ENCODE data around the gene ARSJ. TPM values are rescaled to one million over a fixed set of nuclear protein-coding genes. Genes with fewer than 3 reads are reported as not detected.

ARSJ gene
- total RNA-seq, 1 donor from 2014 or later, result 8.4 TPM

DNA sequence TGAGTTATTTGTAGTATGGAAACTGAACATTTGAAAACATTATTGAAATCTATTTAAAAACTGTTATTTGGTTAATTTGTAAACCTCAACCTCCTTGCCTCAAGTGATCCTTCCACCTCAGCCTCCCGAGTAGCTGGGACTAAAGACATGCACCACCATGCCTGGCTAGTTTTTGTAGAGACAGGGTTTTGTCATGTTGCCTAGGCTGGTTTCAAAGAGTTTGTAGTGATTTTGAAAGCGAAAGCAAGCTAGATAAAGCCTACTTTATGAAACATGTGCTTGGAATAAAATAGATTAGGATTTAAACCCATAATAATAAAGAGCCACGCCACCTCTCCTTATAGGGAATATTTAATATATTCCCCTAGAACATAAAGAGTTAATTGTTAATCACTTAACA lies 23.5 kb downstream of the ARSJ start:
- intact Hi-C loops (cut with DNase I), result loop anchor here (10.0 kb wide), 1 partner anchor 109 kb away; no protein-coding TSS in a partner anchor
- ATAC-seq, result no peak
- Histone ChIP-seq H3K27me3 (ENCODE audit: low read depth) (no peaks in the 10 kb centered on the region), H3K27ac (no peak overlapping the region), H3K4me3 (no peak overlapping the region), H3K9me3 (no peaks in the 10 kb centered on the region), H3K36me3 (no peaks in the 10 kb centered on the region), H3K4me1 (no peaks in the 10 kb centered on the region)
- TF ChIP-seq, protein P1, sequence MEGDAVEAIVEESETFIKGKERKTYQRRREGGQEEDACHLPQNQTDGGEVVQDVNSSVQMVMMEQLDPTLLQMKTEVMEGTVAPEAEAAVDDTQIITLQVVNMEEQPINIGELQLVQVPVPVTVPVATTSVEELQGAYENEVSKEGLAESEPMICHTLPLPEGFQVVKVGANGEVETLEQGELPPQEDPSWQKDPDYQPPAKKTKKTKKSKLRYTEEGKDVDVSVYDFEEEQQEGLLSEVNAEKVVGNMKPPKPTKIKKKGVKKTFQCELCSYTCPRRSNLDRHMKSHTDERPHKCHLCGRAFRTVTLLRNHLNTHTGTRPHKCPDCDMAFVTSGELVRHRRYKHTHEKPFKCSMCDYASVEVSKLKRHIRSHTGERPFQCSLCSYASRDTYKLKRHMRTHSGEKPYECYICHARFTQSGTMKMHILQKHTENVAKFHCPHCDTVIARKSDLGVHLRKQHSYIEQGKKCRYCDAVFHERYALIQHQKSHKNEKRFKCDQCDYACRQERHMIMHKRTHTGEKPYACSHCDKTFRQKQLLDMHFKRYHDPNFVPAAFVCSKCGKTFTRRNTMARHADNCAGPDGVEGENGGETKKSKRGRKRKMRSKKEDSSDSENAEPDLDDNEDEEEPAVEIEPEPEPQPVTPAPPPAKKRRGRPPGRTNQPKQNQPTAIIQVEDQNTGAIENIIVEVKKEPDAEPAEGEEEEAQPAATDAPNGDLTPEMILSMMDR (IDR thresholded peaks at IDR 0.05), result no peak
- DNase-seq, result no peak

DNA sequence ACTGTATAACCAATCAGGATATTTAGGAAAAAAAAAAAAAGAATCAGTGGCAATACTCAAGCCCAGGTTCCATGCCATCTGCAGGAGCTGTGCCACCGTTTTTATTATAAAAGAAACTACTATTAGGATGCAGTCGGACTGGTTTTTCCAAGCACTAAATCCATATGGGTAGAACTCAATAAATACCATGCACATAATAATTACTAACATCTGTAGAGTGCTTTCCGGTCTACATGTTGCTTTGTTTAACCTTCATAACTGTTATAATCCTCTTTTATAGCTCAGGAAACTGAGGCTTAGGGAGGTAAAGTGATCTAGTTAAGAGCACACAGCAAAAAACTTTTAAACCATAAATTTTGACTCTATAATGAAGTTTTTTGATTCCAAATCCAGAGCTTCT lies 24.0 kb downstream of the ARSJ start:
- intact Hi-C loops (cut with DNase I), result loop anchor here (10.0 kb wide), 1 partner anchor 109 kb away; no protein-coding TSS in a partner anchor

DNA sequence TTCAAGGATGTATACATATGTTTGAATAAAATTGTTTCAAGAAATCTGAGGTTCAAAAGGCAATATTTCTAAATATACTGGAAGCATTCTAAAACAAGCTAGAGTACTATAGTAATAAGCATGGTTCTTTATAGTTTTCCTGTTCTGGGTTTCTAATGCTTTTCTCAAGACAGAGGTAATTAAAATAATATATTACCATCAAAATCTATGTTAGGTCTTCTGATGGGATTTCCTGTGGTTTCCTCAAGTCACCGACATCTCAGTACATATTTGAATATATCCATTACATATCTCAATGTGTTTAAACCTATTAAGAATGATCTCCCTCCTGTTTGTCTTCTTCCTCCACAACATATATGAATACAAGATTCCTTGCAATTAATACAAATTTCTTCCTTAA lies 25.6 kb downstream of the ARSJ start:
- no peak overlapping the region for H3K27ac ChIP-seq
- no peaks in the 10 kb centered on the region for H3K27me3 ChIP-seq (ENCODE audit: low read depth)
- no peak for ATAC-seq
- no peak overlapping the region for H3K4me3 ChIP-seq
- no peaks in the 10 kb centered on the region for H3K9me3 ChIP-seq
- TF ChIP-seq, protein P1 (IDR thresholded peaks at IDR 0.05), result no peak
- H3K4me1 ChIP-seq, result no peaks in the 10 kb centered on the region
- no peak for DNase-seq
- no peaks in the 10 kb centered on the region for H3K36me3 ChIP-seq
- intact Hi-C loops (cut with DNase I), result loop anchor here (10.0 kb wide), 1 partner anchor 111 kb away; no protein-coding TSS in a partner anchor

More for the DNA sequence above, 24.0 kb downstream of the ARSJ start:
- Histone ChIP-seq H3K27ac (no peak overlapping the region), H3K36me3 (no peaks in the 10 kb centered on the region), H3K9me3 (no peaks in the 10 kb centered on the region), H3K27me3 (ENCODE audit: low read depth) (no peaks in the 10 kb centered on the region), H3K4me3 (no peak overlapping the region), H3K4me1 (no peaks in the 10 kb centered on the region)
- TF ChIP-seq, protein P1 (IDR thresholded peaks at IDR 0.05), result no peak
- ATAC-seq (no peak), DNase-seq (no peak)

DNA sequence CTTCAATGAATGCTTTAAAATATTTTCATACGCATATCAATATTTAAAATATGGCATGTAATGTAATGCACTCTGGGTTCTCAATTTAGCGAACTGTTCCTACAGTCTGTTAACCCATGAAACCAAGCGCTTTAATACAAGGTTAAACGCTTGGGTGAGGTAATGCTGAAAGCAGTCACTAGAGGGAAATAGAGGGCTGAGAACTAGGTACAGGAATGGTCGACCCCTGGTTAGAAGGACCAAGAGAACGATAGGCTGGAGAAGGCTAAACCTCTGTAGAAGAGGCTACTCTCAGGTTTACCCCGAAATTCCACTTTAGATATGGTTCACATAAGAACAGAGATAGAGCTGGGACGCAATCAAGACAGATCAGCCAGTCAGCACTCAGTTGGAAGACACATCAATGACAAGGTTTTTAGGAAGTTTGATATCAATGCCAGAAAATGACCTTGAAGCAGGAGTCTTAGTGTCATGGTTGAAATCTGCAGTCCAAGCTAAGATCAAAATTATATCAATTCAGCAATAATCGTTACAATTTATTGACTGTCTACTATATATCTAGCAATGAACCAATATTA lies 26.9 kb downstream of the ARSJ start:
- no peak overlapping the region for H3K4me3 ChIP-seq

DNA sequence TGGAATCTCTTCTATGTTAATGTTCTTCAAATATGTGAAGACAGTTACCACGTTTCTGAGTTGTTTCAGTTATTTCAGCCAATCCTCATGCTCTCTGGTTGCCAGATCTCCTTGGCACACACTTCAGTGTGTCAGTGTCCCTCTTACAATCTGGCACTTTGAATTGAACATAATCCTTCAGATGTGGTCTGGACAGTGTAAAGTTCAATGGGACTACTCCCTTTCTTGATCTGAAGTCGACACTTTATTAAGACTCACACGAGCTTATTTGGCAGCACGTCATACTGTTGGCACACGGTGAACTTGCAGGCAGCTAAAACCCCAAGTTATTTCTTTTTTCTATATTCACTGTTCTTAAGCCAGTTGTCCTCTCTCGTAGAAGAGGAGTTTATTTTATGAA lies 28.2 kb downstream of the ARSJ start:
- TF ChIP-seq, protein P1 (IDR thresholded peaks at IDR 0.05), result no peak
- DNase-seq (no peak), ATAC-seq (peak; percentile 50 to 68)
- Histone ChIP-seq H3K36me3 (no peaks in the 10 kb centered on the region), H3K4me1 (no peaks in the 10 kb centered on the region), H3K4me3 (no peak overlapping the region), H3K9me3 (no peaks in the 10 kb centered on the region), H3K27ac (no peak overlapping the region), H3K27me3 (ENCODE audit: low read depth) (no peaks in the 10 kb centered on the region)
- intact Hi-C loops (cut with DNase I), result loop anchor here (10.0 kb wide), 1 partner anchor 114 kb away; no protein-coding TSS in a partner anchor

More for the DNA sequence above, 26.9 kb downstream of the ARSJ start:
- H3K27me3 ChIP-seq (ENCODE audit: low read depth), result no peaks in the 10 kb centered on the region
- intact Hi-C loops (cut with DNase I), result loop anchor here (10.0 kb wide), 1 partner anchor 112 kb away; no protein-coding TSS in a partner anchor
- no peak for DNase-seq
- ATAC-seq, result peak; percentile 74 to 89
- H3K4me1 ChIP-seq, result no peaks in the 10 kb centered on the region
- H3K27ac ChIP-seq, result no peak overlapping the region
- H3K36me3 ChIP-seq, result no peaks in the 10 kb centered on the region
- TF ChIP-seq, protein P1 (IDR thresholded peaks at IDR 0.05), result peak; percentile 71
- no peaks in the 10 kb centered on the region for H3K9me3 ChIP-seq

Data from lower lobe of right lung (tissue), 2 donors.